Mesenteric fat pad (tissue), 1 donor: ENCODE measurements around the gene PDIA3. TPM values are rescaled to one million over a fixed set of nuclear protein-coding genes. Genes with fewer than 3 reads are reported as not detected.
"Not testable (repeated sequence)": the region's sequence is repeated elsewhere in the genome, so short reads cannot be mapped to it uniquely, and the experiment has no call there.

ENCODE experiments used
- DNase-seq: peaks from one replicate; pipeline ENCODE4 v3.0.0-alpha.2; 2020; ENCODE audit warnings: low spot score
- microRNA-seq: library from miRNA; unstranded; fragments of <30 nt; microRNA quantifications from one replicate; pipeline ENCODE4 v1.2.0, GENCODE V29; 2020; ENCODE audit warnings: borderline number of aligned reads
- total RNA-seq: library from RNA; stranded (reverse); fragmentation: NEBNext Ultra II Directional; extraction: Animal tissue kit (Norgen Biotek cat#: 25700); gene quantifications from one replicate; pipeline ENCODE4 v1.2.1, GENCODE V29; 2021
- donor health status: DM: yes; HTN: yes; CAD: no.

PDIA3 gene
- total RNA-seq, 1 donor from 2014 or later, result 295 TPM

- DNase-seq, result no peak
Measured at GRCh38 chr15:43808960-43809678, 62.9 kb downstream of the PDIA3 start.

GRCh38 chr15:43815064-43815463 lies 68.8 kb downstream of the PDIA3 start:
- not testable (repeated sequence) for DNase-seq

- no peak for DNase-seq
Measured at GRCh38 chr15:43821505-43821904, 75.3 kb downstream of the PDIA3 start.

Small RNA genes lying within 50 kb of the gene (microRNA-seq; reads per million reads assigned to microRNA genes)
- gene MIR1282, result not detected

Other genes starting within 250 kb of the PDIA3 start
- 13.8 TPM for gene MAP1A, start 228.8 kb upstream of the PDIA3 start, total RNA-seq
- 63.5 TPM for gene PPIP5K1, start 156.2 kb upstream of the PDIA3 start, total RNA-seq
- 2.2 TPM for gene CKMT1B, start 152.4 kb upstream of the PDIA3 start, total RNA-seq
- 0.10 TPM for gene STRC, start 127.6 kb upstream of the PDIA3 start, total RNA-seq
- gene CATSPER2, start 97.6 kb upstream of the PDIA3 start, total RNA-seq, result 5.2 TPM
- gene CKMT1A, start 52.6 kb upstream of the PDIA3 start, total RNA-seq, result 2.6 TPM
- gene ELL3, start 30.5 kb downstream of the PDIA3 start, total RNA-seq, result 2.0 TPM
- gene SERF2, start 45.9 kb downstream of the PDIA3 start, total RNA-seq, result 932 TPM
- 0.22 TPM for gene SERINC4, start 53.8 kb downstream of the PDIA3 start, total RNA-seq
- gene HYPK, start 54.2 kb downstream of the PDIA3 start, total RNA-seq, result 18.0 TPM
- 17.9 TPM for gene MFAP1, start 78.3 kb downstream of the PDIA3 start, total RNA-seq
- gene WDR76, start 80.6 kb downstream of the PDIA3 start, total RNA-seq, result 2.2 TPM